ENCODE results near the gene TAS2R41. TPM values are rescaled to one million over a fixed set of nuclear protein-coding genes. Genes with fewer than 3 reads are reported as not detected.

The TAS2R41 gene
- polyA plus RNA-seq, 1 experiment: not detected

DNA sequence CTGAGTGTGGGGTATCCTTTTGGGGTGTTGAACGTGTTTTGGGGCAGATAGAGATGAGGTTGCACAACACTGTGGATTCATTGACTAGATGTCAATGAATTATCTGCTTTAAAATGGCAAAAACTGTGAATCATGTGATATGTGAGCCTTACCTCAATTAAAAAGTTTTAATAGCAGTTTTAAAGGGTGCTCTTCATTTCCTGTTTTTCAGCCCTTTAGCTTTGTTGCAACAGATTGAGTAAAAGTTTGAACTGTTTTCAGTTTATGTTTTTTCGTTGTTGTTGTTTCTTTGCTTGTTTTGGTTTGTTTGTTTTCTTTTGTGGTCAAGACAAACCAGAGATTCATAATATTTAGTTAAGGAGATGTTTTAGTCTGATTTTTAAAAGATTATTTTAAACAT is 9.4 kb downstream of the TAS2R41 start:
- TF ChIP-seq, protein P1, sequence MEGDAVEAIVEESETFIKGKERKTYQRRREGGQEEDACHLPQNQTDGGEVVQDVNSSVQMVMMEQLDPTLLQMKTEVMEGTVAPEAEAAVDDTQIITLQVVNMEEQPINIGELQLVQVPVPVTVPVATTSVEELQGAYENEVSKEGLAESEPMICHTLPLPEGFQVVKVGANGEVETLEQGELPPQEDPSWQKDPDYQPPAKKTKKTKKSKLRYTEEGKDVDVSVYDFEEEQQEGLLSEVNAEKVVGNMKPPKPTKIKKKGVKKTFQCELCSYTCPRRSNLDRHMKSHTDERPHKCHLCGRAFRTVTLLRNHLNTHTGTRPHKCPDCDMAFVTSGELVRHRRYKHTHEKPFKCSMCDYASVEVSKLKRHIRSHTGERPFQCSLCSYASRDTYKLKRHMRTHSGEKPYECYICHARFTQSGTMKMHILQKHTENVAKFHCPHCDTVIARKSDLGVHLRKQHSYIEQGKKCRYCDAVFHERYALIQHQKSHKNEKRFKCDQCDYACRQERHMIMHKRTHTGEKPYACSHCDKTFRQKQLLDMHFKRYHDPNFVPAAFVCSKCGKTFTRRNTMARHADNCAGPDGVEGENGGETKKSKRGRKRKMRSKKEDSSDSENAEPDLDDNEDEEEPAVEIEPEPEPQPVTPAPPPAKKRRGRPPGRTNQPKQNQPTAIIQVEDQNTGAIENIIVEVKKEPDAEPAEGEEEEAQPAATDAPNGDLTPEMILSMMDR (IDR thresholded peaks at IDR 0.05; ENCODE audit: insufficient read depth, low read depth, low read length): no peak
- Histone ChIP-seq H3K4me3 (ENCODE audit: low read depth, low read length) (no peak overlapping the region), H3K27me3 (ENCODE audit: control insufficient read depth, insufficient read depth, low read length) (no peaks in the 10 kb centered on the region), H3K36me3 (ENCODE audit: control insufficient read depth, insufficient read depth, low read length) (no peaks in the 10 kb centered on the region)
- CTCF ChIA-PET: interaction anchor here (1.1 to 1.5 kb wide), 2 partner anchors 14 to 18 kb away, joined by 3 to 4 read pairs; no protein-coding TSS in a partner anchor
- POLR2A ChIA-PET: interaction anchor here (0.6 kb wide), 1 partner anchor 63 kb away, joined by 4 read pairs; no protein-coding TSS in a partner anchor
- no peak for DNase-seq (ENCODE audit: low read depth)

DNA sequence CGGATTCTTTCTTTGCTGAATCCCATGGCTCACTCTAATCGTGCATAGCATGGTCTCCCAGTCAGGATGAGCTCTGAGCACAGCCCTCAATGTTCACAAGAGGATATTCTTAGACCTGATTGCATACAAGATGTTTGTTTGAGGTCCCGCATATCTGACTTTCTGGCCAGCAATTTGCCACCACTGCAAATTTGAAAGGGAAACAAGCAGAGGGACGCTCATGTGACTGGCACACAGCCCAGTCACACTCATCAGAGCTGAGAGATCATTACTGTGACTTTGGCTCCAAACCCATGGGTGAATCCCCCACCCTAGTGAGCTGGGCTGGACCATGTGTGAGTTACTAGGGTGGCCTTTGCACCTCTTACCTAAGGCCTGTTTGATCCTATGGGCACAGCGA is 9.9 kb downstream of the TAS2R41 start:
- CTCF ChIA-PET: interaction anchor here (1.1 to 1.5 kb wide), 2 partner anchors 14 to 17 kb away, joined by 3 to 4 read pairs; no protein-coding TSS in a partner anchor
- Histone ChIP-seq H3K36me3 (ENCODE audit: control insufficient read depth, insufficient read depth, low read length) (no peaks in the 10 kb centered on the region), H3K4me3 (ENCODE audit: low read depth, low read length) (no peak overlapping the region), H3K27me3 (ENCODE audit: control insufficient read depth, insufficient read depth, low read length) (no peaks in the 10 kb centered on the region)
- POLR2A ChIA-PET: interaction anchor here (0.6 kb wide), 1 partner anchor 64 kb away, joined by 4 read pairs; no protein-coding TSS in a partner anchor
- DNase-seq (ENCODE audit: low read depth): no peak
- TF ChIP-seq, protein P1 (IDR thresholded peaks at IDR 0.05; ENCODE audit: insufficient read depth, low read depth, low read length): no peak

GRCh38 chr7:143490717-143491306 is 13.1 kb downstream of the TAS2R41 start:
- DNase-seq (ENCODE audit: low read depth): no peak
- H3K4me3 ChIP-seq (ENCODE audit: low read depth, low read length): no peak overlapping the region
- ChIA-PET CTCF (interaction anchor here (0.7 to 3.4 kb wide), 12 partner anchors 9 to 251 kb away, joined by 3 to 18 read pairs (median 4); partner anchors contain the start of gene GSTK1), POLR2A (no interaction called here)
- H3K36me3 ChIP-seq (ENCODE audit: control insufficient read depth, insufficient read depth, low read length): no peaks in the 10 kb centered on the region
- no peaks in the 10 kb centered on the region for H3K27me3 ChIP-seq (ENCODE audit: control insufficient read depth, insufficient read depth, low read length)
- TF ChIP-seq, protein P1 (IDR thresholded peaks at IDR 0.05; ENCODE audit: insufficient read depth, low read depth, low read length): peak; percentile 78

- no peak overlapping the region for H3K4me3 ChIP-seq (ENCODE audit: low read depth, low read length)
- H3K27me3 ChIP-seq (ENCODE audit: control insufficient read depth, insufficient read depth, low read length): no peaks in the 10 kb centered on the region
- peak; percentile 76 for DNase-seq (ENCODE audit: low read depth)
- TF ChIP-seq, protein P1 (IDR thresholded peaks at IDR 0.05; ENCODE audit: insufficient read depth, low read depth, low read length): no peak
- POLR2A ChIA-PET: interaction anchor here (0.6 kb wide), 1 partner anchor 212 kb away, joined by 3 read pairs; no protein-coding TSS in a partner anchor
- no peaks in the 10 kb centered on the region for H3K36me3 ChIP-seq (ENCODE audit: control insufficient read depth, insufficient read depth, low read length)
- CTCF ChIA-PET: interaction anchor here (0.8 to 3.4 kb wide), 7 partner anchors 8 to 75 kb away, joined by 3 to 18 read pairs (median 3); no protein-coding TSS in a partner anchor
Measured at GRCh38 chr7:143492043-143492471, 14.4 kb downstream of the TAS2R41 start.
